Measurements from ENCODE around the gene KRT75.

The KRT75 gene

GRCh38 chr12:52434081-52434733 is at the start of gene KRT75:
Gene KRT75 (minus strand): TSS chr12:52434371. CDS start chr12:52434304, 67 bp downstream.
- DNase-seq (ENCODE audit: low read depth): peak; percentile 17
- H3K4me3 ChIP-seq (ENCODE audit: low read length): no peak within 1 kb of the TSS
- no peak for TF ChIP-seq CTCF (conservative IDR thresholded peaks at IDR 0.05; ENCODE audit: low read length)

GRCh38 chr12:52480073-52480472 is 45.9 kb upstream of the KRT75 start:
- no peak for DNase-seq (ENCODE audit: low read depth)
- TF ChIP-seq CTCF (conservative IDR thresholded peaks at IDR 0.05; ENCODE audit: low read length): no peak
- H3K4me3 ChIP-seq (ENCODE audit: low read length): no peak overlapping the region

GRCh38 chr12:52477651-52478050 is 43.5 kb upstream of the KRT75 start:
- TF ChIP-seq CTCF (conservative IDR thresholded peaks at IDR 0.05; ENCODE audit: low read length): no peak
- no peak for DNase-seq (ENCODE audit: low read depth)
- no peak overlapping the region for H3K4me3 ChIP-seq (ENCODE audit: low read length)

GRCh38 chr12:52474212-52474611 is 40.0 kb upstream of the KRT75 start:
- no peak for DNase-seq (ENCODE audit: low read depth)
- no peak overlapping the region for H3K4me3 ChIP-seq (ENCODE audit: low read length)
- no peak for TF ChIP-seq CTCF (conservative IDR thresholded peaks at IDR 0.05; ENCODE audit: low read length)

- no peak for DNase-seq (ENCODE audit: low read depth)
- no peak within 1 kb of the TSS for H3K4me3 ChIP-seq (ENCODE audit: low read length)
- TF ChIP-seq CTCF (conservative IDR thresholded peaks at IDR 0.05; ENCODE audit: low read length): no peak
Observed at GRCh38 chr12:52473768-52474167, 39.6 kb upstream of the KRT75 start, which contains the start of gene KRT6C. Gene KRT6C (minus strand): TSS chr12:52473805. CDS start chr12:52473737, 68 bp downstream.

- DNase-seq (ENCODE audit: low read depth): no peak
- no peak for TF ChIP-seq CTCF (conservative IDR thresholded peaks at IDR 0.05; ENCODE audit: low read length)
- no peak overlapping the region for H3K4me3 ChIP-seq (ENCODE audit: low read length)
Observed at GRCh38 chr12:52469853-52470252, 35.7 kb upstream of the KRT75 start.

- DNase-seq (ENCODE audit: low read depth): no peak
- TF ChIP-seq CTCF (conservative IDR thresholded peaks at IDR 0.05; ENCODE audit: low read length): no peak
Observed at GRCh38 chr12:52464897-52465296, 30.7 kb upstream of the KRT75 start.

More at GRCh38 chr12:52464897-52465296, 30.7 kb upstream of the KRT75 start:
- H3K4me3 ChIP-seq (ENCODE audit: low read length): no peak overlapping the region

Data from AG10803 (cell line).